HPDE6-E6E7 (cell line): Measurements from ENCODE around the gene HMX2.

Source experiments
- DNase-seq: peaks from one replicate; pipeline ENCODE4 v3.0.0; 2011; ENCODE audit warnings: missing footprints; ENCODE audit errors: extremely low spot score

The HMX2 gene

GRCh38 chr10:123191886-123192285 lies 44.0 kb downstream of the HMX2 start:
- no peak for DNase-seq

GRCh38 chr10:123194056-123194455 lies 46.1 kb downstream of the HMX2 start:
- DNase-seq, result no peak
